Measurements from ENCODE around the gene CDK2AP2.

DNA sequence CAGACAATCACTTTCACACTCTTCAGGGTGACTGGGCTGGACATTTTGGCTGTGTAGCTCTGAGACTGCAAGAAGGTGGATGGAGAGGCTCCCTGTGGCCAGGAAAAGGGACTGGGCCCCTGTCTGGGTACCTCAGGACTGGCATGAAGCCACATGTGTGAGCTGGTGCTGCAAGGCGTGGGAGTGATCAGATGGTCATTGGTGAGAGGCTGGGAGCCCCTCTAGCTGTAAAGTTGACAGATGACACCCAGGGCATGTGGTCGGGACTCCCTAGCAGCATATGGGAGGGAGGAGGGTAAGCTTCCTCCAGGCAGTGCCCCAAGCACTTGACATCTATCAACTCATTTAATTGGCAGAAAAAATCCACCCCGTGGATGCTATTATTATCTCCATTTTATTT, 34.2 kb upstream of the CDK2AP2 start:
- TF ChIP-seq, protein P1, sequence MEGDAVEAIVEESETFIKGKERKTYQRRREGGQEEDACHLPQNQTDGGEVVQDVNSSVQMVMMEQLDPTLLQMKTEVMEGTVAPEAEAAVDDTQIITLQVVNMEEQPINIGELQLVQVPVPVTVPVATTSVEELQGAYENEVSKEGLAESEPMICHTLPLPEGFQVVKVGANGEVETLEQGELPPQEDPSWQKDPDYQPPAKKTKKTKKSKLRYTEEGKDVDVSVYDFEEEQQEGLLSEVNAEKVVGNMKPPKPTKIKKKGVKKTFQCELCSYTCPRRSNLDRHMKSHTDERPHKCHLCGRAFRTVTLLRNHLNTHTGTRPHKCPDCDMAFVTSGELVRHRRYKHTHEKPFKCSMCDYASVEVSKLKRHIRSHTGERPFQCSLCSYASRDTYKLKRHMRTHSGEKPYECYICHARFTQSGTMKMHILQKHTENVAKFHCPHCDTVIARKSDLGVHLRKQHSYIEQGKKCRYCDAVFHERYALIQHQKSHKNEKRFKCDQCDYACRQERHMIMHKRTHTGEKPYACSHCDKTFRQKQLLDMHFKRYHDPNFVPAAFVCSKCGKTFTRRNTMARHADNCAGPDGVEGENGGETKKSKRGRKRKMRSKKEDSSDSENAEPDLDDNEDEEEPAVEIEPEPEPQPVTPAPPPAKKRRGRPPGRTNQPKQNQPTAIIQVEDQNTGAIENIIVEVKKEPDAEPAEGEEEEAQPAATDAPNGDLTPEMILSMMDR (IDR thresholded peaks at IDR 0.05): no peak
- TF ChIP-seq POLR2A (IDR thresholded peaks at IDR 0.05): no peak
